ENCODE results near the gene AZIN2. TPM values are rescaled to one million over a fixed set of nuclear protein-coding genes. Genes with fewer than 3 reads are reported as not detected.

AZIN2 gene
- total RNA-seq, 1 donor from 2014 or later = 11.8 TPM

DNA sequence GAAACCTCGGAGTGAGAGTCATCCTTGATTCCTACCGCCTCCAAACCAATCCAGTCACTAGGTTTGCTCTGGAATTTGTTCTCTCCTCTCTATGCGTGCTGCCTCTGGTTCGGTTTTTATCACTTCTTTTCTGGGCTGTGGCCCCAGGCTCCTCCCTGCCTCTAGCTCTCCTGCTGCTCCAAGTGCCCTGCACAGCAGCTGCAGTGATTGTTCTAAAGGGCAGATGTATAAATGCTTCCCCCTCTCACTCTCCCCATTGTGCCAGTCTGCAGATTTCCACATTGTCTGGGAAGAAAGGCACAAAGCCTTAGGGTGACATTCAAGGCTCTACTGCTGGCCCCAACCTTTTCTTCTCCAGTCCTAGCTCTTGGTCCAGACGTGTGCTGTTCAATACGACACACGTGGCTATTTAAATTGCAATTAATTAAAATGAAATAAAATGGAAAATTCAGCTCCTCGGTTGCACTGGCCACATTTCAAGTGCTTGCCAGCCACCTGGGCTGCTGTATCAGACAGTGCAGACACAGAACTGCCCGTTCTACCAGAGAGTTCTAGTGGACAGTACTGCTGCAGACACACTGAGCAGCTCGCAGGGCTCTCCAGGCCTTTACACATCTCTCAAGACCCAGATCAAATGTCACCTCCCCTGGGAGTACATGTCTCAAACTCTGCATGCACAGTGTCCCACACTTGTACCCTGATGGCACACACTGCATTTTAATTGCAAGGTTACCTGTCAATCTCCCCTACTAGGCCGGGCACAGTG is 88.5 kb downstream of the AZIN2 start:
- DNase-seq (ENCODE audit: low spot score in 2 of 2) (peak in 1 of 2 donors; percentile 56), FAIRE-seq (no peak)

Other genes with a start within 250 kb of the AZIN2 start
- gene FNDC5, start 210.2 kb upstream of the AZIN2 start, total RNA-seq = 15.5 TPM
- 21.6 TPM for gene HPCA, start 194.7 kb upstream of the AZIN2 start, total RNA-seq
- gene TMEM54, start 179.8 kb upstream of the AZIN2 start, total RNA-seq = 2.0 TPM
- gene RNF19B, start 116.3 kb upstream of the AZIN2 start, total RNA-seq = 37.1 TPM
- gene AK2, start 44.3 kb upstream of the AZIN2 start, total RNA-seq = 23.2 TPM
- gene TRIM62, start 100.9 kb downstream of the AZIN2 start, total RNA-seq = 3.3 TPM
- 13.9 TPM for gene ZNF362, start 175.3 kb downstream of the AZIN2 start, total RNA-seq
- not detected for gene A3GALT2, start 239.9 kb downstream of the AZIN2 start, total RNA-seq